Neural cell (in vitro differentiated cells): ENCODE data around the gene TTC34. TPM values are rescaled to one million over a fixed set of nuclear protein-coding genes. Genes with fewer than 3 reads are reported as not detected.

Experiments
- H2AFZ ChIP-seq: fragments of 200-600, 300-800 bp; sonication (generic), shearing (Covaris generic); 2 replicates; pipeline ENCODE4 v1.6.0; 2014; ENCODE audit warnings: low read depth, mild to moderate bottlenecking, antibody characterized with exemption, low read length, moderate library complexity
- H3F3A ChIP-seq: fragments of 200-600 bp; shearing (Covaris generic); 2 replicates; pipeline ENCODE4 v1.6.1; 2016; ENCODE audit warnings: mild to moderate bottlenecking, moderate library complexity, mixed read lengths, antibody characterized with exemption, low read length; ENCODE audit not compliant: insufficient read depth, poor library complexity, severe bottlenecking
- H3K27ac ChIP-seq: fragments of 200-600, 300-800 bp; sonication (generic), shearing (Covaris generic); 2 replicates; pipeline ENCODE4 v1.5.1; 2014; ENCODE audit warnings: mild to moderate bottlenecking, low read length, moderate library complexity
- H3K27me3 ChIP-seq: fragments of 300-800, 200-600 bp; sonication (generic), shearing (Covaris generic); 2 replicates; pipeline ENCODE4 v1.6.0; 2014; ENCODE audit warnings: mild to moderate bottlenecking, low read depth, low read length, moderate library complexity; ENCODE audit not compliant: insufficient read depth
- H3K36me3 ChIP-seq: fragments of 300-800, 200-600 bp; sonication (generic), shearing (Covaris generic); 2 replicates; pipeline ENCODE4 v1.5.1; 2014; ENCODE audit warnings: mild to moderate bottlenecking, antibody characterized with exemption, low read length, moderate library complexity; ENCODE audit not compliant: insufficient read depth
- H3K4me2 ChIP-seq: fragments of 300-800, 200-600 bp; sonication (generic), shearing (Covaris generic); 2 replicates; pipeline ENCODE4 v1.6.0; 2014; ENCODE audit warnings: mild to moderate bottlenecking, low read length
- H3K4me3 ChIP-seq: fragments of 300-800, 200-600 bp; sonication (generic), shearing (Covaris generic); 2 replicates; pipeline ENCODE4 v1.5.1; 2014; ENCODE audit warnings: mild to moderate bottlenecking, low read length, moderate library complexity
- H3K79me2 ChIP-seq: fragments of 200-600 bp; shearing (Covaris generic); replicated peaks from 2 replicates; pipeline ENCODE4 v1.6.0; 2014; ENCODE audit warnings: mild to moderate bottlenecking, low read length, moderate library complexity; ENCODE audit not compliant: insufficient read depth
- H3K9ac ChIP-seq: fragments of 300-800, 200-600 bp; sonication (generic), shearing (Covaris generic); 2 replicates; pipeline ENCODE4 v1.6.1; 2016; ENCODE audit warnings: mild to moderate bottlenecking, low read length, mixed read lengths
- H3K9me2 ChIP-seq: fragments of 200-600 bp; shearing (Covaris generic); 2 replicates; pipeline ENCODE4 v1.6.1; 2016; ENCODE audit warnings: mild to moderate bottlenecking, low read length, mixed read lengths; ENCODE audit not compliant: insufficient read depth
- H3K9me3 ChIP-seq: fragments of 200-600, 300-800 bp; sonication (generic), shearing (Covaris generic); 2 replicates; pipeline ENCODE4 v1.6.1; 2016; ENCODE audit warnings: mild to moderate bottlenecking, mixed run types, low read length, moderate library complexity, mixed read lengths
- H4K20me1 ChIP-seq: fragments of 200-600 bp; shearing (Covaris generic); 2 replicates; pipeline ENCODE4 v1.6.1; 2016; ENCODE audit warnings: mild to moderate bottlenecking, mixed run types; ENCODE audit not compliant: insufficient read depth
- CTCF ChIP-seq: fragments of 450-650 bp; IDR thresholded peaks from 2 replicates; pipeline ENCODE4 v1.5.1; 2014; ENCODE audit warnings: antibody characterized with exemption, mild to moderate bottlenecking, moderate library complexity; ENCODE audit not compliant: poor library complexity, severe bottlenecking
- EP300 ChIP-seq: fragments of 450-650 bp; conservative IDR thresholded peaks from 2 replicates; pipeline ENCODE4 v1.6.1; 2014; ENCODE audit warnings: antibody characterized with exemption, mild to moderate bottlenecking, moderate library complexity; ENCODE audit not compliant: poor library complexity, severe bottlenecking
- EZH2 ChIP-seq: fragments of 200-600, 300-800 bp; shearing (Covaris generic), sonication (generic); IDR thresholded peaks from 2 replicates; pipeline ENCODE4 v1.6.1; 2014; ENCODE audit warnings: antibody characterized with exemption, low read length, borderline replicate concordance, mild to moderate bottlenecking; ENCODE audit not compliant: insufficient read depth, poor library complexity, severe bottlenecking
- MXI1 ChIP-seq: fragments of 450-650 bp; conservative IDR thresholded peaks from 2 replicates; pipeline ENCODE4 v1.6.1; 2014; ENCODE audit warnings: antibody characterized with exemption, mild to moderate bottlenecking; ENCODE audit not compliant: poor library complexity, severe bottlenecking
- POLR2AphosphoS5 ChIP-seq: IDR thresholded peaks from 2 replicates; pipeline ENCODE4 v1.6.1; 2012
- RAD21 ChIP-seq: fragments of 450-650 bp; conservative IDR thresholded peaks from 2 replicates; pipeline ENCODE4 v1.6.1; 2014; ENCODE audit warnings: antibody characterized with exemption, mild to moderate bottlenecking, moderate library complexity
- REST ChIP-seq: IDR thresholded peaks from 2 replicates; pipeline ENCODE4 v1.6.1; 2012; ENCODE audit warnings: borderline replicate concordance
- SMC3 ChIP-seq: fragments of 450-650 bp; conservative IDR thresholded peaks from 2 replicates; pipeline ENCODE4 v1.6.1; 2014; ENCODE audit warnings: antibody characterized with exemption, mild to moderate bottlenecking, moderate library complexity; ENCODE audit not compliant: poor library complexity
- TAF1 ChIP-seq: IDR thresholded peaks from 2 replicates; pipeline ENCODE4 v1.6.1; 2012; ENCODE audit warnings: low read depth
- polyA plus RNA-seq: library from polyadenylated mRNA; depleted of rRNA; stranded (reverse); fragments of >200 nt; gene quantifications from 2 replicates; pipeline ENCODE4 v1.2.3, GENCODE V29; 2014

The TTC34 gene
- polyA plus RNA-seq, 1 donor from 2014 or later: 0.05 TPM

- Histone ChIP-seq H3K9ac (no peak overlapping the region), H3K27me3 (no peaks in the 10 kb centered on the region), H3K9me3 (peaks cover 3% of the 10 kb centered on the region), H3K79me2 (no peaks in the 10 kb centered on the region), H4K20me1 (no peaks in the 10 kb centered on the region), H3F3A (no peaks in the 10 kb centered on the region), H3K27ac (no peak overlapping the region), H3K4me3 (no peak overlapping the region), H2AFZ (no peak overlapping the region), H3K4me2 (no peak overlapping the region), H3K9me2 (no peaks in the 10 kb centered on the region), H3K36me3 (no peaks in the 10 kb centered on the region)
- TF ChIP-seq RAD21 (no peak), CTCF (no peak), EP300 (no peak), REST (no peak), TAF1 (no peak), EZH2 (no peak), MXI1 (no peak), POLR2AphosphoS5 (no peak), SMC3 (no peak)
Observed at GRCh38 chr1:2609319-2610035, 192.0 kb downstream of the TTC34 start.

- Histone ChIP-seq H3K9me2 (no peaks in the 10 kb centered on the region), H3K9me3 (no peaks in the 10 kb centered on the region), H3K79me2 (no peaks in the 10 kb centered on the region), H2AFZ (no peak overlapping the region), H3K27ac (no peak overlapping the region), H3K4me2 (no peak overlapping the region), H4K20me1 (no peaks in the 10 kb centered on the region), H3K27me3 (no peaks in the 10 kb centered on the region), H3K36me3 (no peaks in the 10 kb centered on the region), H3K9ac (no peak overlapping the region), H3K4me3 (no peak overlapping the region), H3F3A (no peaks in the 10 kb centered on the region)
- TF ChIP-seq EZH2 (no peak), MXI1 (no peak), SMC3 (no peak), REST (no peak), RAD21 (no peak), POLR2AphosphoS5 (no peak), CTCF (no peak)
Observed at GRCh38 chr1:2607641-2608091, 193.8 kb downstream of the TTC34 start.
